MV-4-11 (cell line): ENCODE results near the gene ZNF134.

ENCODE experiments used
- DNase-seq: peaks from one replicate; lab custom pipeline; 2025; lab: John Stamatoyannopoulos, UW

ZNF134 gene

DNA sequence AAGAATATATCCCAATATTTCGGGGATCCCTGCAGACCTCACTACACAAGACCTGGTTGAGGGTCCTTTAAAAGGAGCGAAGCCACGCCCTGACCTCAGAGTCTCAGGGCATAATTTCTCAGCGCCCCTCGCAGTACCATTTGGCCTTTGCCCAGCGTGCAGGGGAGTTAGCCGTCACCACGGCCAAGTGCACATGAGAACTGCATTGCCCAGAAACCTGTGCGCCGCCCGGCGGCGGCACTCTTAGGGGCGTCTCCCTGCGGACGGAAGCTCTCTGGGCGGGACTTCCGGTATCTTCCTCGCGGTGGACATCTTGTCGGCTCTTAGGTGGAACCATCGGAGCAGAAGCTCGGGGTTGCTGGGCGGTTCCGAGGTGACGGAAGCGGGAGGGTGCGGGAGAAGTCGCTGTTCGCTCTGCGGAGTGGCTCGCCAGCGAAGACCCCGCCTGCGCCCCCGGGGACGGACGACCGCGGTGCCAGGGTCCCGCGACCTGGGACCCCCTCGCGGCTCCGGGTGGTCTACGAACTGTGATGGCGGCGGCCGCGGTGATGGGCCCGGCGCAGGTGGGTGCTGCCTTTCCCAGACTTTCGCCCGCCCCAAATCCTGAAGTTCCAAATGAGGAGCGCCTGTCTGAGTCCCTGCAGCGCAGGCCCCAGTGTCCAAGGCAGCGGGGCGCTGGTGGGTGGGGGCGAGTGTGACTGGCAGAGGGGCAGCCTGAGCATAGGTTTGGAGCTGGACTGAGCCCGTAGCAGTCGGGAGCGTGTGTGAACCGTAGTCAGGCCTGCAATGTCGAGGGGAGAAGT, at the start of gene ZNF134:
ZNF134 (plus strand) TSS at position 302 of the 803 bp plus-strand sequence. CDS start 5,227 bp downstream, outside the sequence.
- DNase-seq: peak; percentile 96

GRCh38 chr19:57566396-57567265, 47.4 kb upstream of the ZNF134 start:
- DNase-seq: peak; percentile 48

GRCh38 chr19:57570707-57571106, 43.3 kb upstream of the ZNF134 start:
- DNase-seq: no peak

DNA sequence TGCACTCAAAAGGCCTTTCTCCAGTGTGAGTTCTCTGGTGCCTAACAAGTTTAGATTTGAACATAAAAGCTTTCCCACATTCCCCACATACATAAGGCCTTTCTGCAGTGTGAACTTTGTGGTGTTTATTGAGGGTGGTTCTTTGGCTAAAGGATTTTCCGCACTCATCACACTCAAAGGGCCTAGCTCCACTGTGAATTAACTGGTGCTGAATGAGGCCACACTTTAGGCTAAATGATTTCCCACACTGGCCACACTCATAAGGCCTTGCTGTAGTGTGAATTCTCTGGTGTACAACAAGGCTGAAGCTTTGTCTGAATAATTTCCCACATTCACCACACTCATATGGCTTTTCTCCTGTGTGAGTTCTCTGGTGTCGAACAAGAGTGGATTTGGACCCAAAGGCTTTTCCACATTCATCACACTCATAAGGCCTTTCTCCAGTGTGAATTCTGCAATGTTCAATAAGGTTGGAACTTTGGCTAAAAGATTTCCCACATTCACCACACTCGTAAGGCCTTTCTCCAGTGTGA, 41.6 kb upstream of the ZNF134 start:
- no peak for DNase-seq

GRCh38 chr19:57576661-57577060, 37.4 kb upstream of the ZNF134 start:
- DNase-seq: no peak

DNA sequence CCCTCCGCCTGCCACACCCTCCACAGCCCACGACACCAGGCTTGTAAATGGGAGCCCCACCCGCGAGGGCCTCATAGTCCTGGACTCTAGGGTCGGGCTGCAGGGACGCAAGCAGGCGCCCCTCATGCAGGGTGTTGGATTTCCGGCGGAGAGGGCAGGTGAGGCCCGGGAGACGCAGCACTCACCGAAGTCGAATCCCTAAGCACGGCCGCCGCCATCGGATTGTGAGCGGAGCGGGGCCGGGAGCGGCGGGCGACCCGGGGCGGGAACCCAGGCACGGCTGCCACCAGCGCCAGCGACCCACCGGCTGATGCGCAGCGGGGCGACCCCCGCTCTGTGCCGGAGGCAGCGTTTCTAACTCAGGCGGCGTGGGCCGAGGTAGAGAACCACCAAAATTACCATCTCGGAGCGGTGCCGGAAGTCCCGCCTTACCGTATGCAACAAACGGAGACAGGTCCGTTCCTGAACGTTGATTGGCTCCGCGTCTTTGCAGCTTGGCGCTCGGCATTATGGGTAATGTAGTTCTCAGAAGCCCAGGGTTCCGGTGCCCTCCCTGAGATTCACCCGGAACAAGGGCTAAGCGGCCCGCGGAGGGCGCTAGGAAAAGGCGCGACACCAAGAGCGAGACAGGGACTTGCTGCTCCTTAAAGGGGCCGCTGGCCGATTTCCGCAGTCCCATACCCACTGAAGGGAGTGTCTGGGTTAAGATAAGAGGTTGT, 35.4 kb upstream of the ZNF134 start, which contains the start of gene ZNF416:
ZNF416 (minus strand) TSS at position 425 of the 719 bp plus-strand sequence; CDS start at position 218, 207 bp downstream.
- peak; percentile 100 for DNase-seq

- no peak for DNase-seq
These were observed 30.9 kb upstream of the ZNF134 start for GRCh38 chr19:57583104-57583520.

- DNase-seq: peak; percentile 85
These were observed 30.3 kb upstream of the ZNF134 start, which contains the start of gene ZIK1 for GRCh38 chr19:57583521-57584416. ZIK1 (plus strand) TSS chr19:57584145; CDS start chr19:57584357, 212 bp downstream.

GRCh38 chr19:57587529-57587928, 26.5 kb upstream of the ZNF134 start:
- DNase-seq: no peak

DNA sequence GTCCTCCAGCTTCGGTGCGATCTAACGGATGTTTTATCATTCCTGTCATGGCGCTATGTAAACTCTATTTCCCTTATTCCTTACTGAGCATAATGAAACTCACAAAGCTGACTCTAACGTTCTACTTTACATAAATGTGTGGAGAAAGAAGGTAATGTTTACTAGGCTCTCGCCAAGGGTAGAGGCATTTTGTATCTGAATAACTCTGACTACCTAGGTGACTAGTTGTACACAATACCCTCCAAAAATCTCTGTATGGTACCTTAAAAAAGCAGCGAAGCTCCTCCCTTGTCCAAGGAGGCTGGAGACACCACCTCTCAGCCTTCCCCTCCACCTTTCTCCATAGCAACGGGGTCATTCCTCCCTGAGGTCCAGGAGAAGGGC, 14.7 kb upstream of the ZNF134 start:
- DNase-seq: no peak

- DNase-seq: peak; percentile 95
These were observed 14.2 kb upstream of the ZNF134 start, which contains the start of gene ZNF530 for GRCh38 chr19:57599761-57600383. ZNF530 (plus strand) TSS chr19:57599885; CDS start chr19:57604346, 4,461 bp downstream.

GRCh38 chr19:57606931-57607330, 7.1 kb upstream of the ZNF134 start:
- no peak for DNase-seq

DNA sequence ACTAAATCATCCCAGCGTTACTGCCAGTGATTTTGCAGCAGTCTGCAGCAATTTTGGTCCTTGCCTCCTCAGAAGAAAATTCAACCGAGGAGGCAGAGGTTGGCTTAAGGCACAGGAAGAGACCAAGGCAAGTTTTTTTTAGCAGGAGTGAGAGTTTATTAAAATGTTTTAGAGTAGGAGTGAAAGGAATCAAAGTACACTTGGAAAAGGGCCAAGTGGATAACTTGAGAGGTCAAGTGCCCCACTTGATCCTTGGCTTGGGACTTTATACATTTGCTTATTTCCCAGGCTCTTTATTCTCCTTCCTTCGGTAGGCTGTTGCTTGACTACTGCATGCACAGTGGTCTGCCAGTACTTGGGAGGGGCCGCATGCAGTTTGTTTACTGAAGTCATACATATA, 2.9 kb upstream of the ZNF134 start:
- DNase-seq: no peak

GRCh38 chr19:57615346-57615745, 1.3 kb downstream of the ZNF134 start:
- peak; percentile 36 for DNase-seq

GRCh38 chr19:57620673-57621348, 6.8 kb downstream of the ZNF134 start:
- peak; percentile 22 for DNase-seq

DNA sequence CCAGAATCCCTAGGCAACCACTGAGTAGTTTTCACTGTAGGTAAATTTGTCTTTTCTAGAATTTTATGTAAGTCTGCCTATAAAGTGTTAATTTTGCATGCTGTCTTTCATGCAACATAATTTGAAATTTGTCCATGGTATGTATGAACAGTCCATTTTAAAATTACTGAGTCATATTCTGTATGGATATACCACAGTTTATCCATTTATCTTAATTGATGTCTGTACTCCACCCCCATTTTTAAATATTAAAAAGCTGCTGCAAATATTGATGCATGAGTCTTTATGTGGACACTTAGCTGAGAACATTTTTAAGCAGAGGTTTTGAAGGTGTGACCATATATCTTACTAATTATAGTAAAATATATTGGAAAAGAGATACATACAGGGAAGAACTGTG, 9.0 kb downstream of the ZNF134 start:
- no peak for DNase-seq

- peak; percentile 97 for DNase-seq
These were observed 19.2 kb downstream of the ZNF134 start, which contains the start of gene ZNF211 for GRCh38 chr19:57632987-57633831. ZNF211 (plus strand) TSS chr19:57633168; CDS start chr19:57633347, 179 bp downstream.

GRCh38 chr19:57633832-57634131, 19.7 kb downstream of the ZNF134 start:
- no peak for DNase-seq

- DNase-seq: no peak
These were observed 23.3 kb downstream of the ZNF134 start for GRCh38 chr19:57637379-57637778.
